CD4-positive, alpha-beta T cell (primary cell): ENCODE measurements around the gene MDP1. TPM values are rescaled to one million over a fixed set of nuclear protein-coding genes. Genes with fewer than 3 reads are reported as not detected.

ENCODE experiments used
- ATAC-seq: fragments of 200-7000 bp; cut with Tn5 transposase; one replicate; pipeline ENCODE4 v1.10.0; 2022; ENCODE audit warnings: mild to moderate bottlenecking; ENCODE audit not compliant: poor library complexity
- CTCF ChIA-PET: fragments of 350-600 bp; sonication (Branson Sonifier 250); formaldehyde crosslinking; loops from one replicate; lab custom pipeline; 2021; ENCODE audit warnings: antibody characterized with exemption, inconsistent platforms; lab: Charles Lee
- POLR2A ChIA-PET: fragments of 350-600 bp; sonication (Branson Sonifier 250); formaldehyde crosslinking; loops from one replicate; lab custom pipeline; 2021; ENCODE audit warnings: antibody characterized with exemption, inconsistent platforms; lab: Charles Lee
- DNase-seq, 14 experiments: peaks; one replicate each; pipeline ENCODE4 v3.0.0-alpha.2; 2013 to 2020; ENCODE audit warnings: mixed read lengths in 2 of 14
- H3K27ac ChIP-seq, 2 donors: one replicate each; pipeline versions ENCODE4 v1.5.1 to v1.7.0; 2013; ENCODE audit warnings: low read length in 2 of 2, low read depth in 1 of 2, mild to moderate bottlenecking in 1 of 2
- H3K27me3 ChIP-seq, 2 experiments: 1 replicate in 1 of 2; 2 replicates in 1 of 2; pipeline versions ENCODE4 v1.6.1 to v1.7.0; 2013; ENCODE audit warnings: low read length in 2 of 2, control low read depth in 1 of 2, mild to moderate bottlenecking in 1 of 2, moderate library complexity in 1 of 2; ENCODE audit not compliant: insufficient read depth in 2 of 2, control insufficient read depth in 1 of 2
- H3K36me3 ChIP-seq: one replicate; pipeline ENCODE4 v1.6.1; 2013; ENCODE audit warnings: low read length, control low read depth; ENCODE audit not compliant: insufficient read depth
- H3K4me1 ChIP-seq: one replicate; pipeline ENCODE4 v1.6.1; 2013; ENCODE audit warnings: low read length, control low read depth; ENCODE audit not compliant: insufficient read depth
- H3K4me3 ChIP-seq: one replicate; pipeline ENCODE4 v1.5.1; 2013; ENCODE audit warnings: mild to moderate bottlenecking, low read length, moderate library complexity
- H3K9me3 ChIP-seq, 2 experiments: 1 replicate in 1 of 2; 2 replicates in 1 of 2; pipeline versions ENCODE4 v1.6.1 to v1.7.0; 2013; ENCODE audit warnings: low read length in 2 of 2, mild to moderate bottlenecking in 2 of 2, control low read depth in 1 of 2, moderate library complexity in 1 of 2; ENCODE audit not compliant: control insufficient read depth in 1 of 2, insufficient read depth in 1 of 2
- H3K27ac Mint-ChIP-seq: one replicate; pipeline ENCODE4 v1.8.0; 2020; ENCODE audit warnings: mixed read lengths
- H3K27me3 Mint-ChIP-seq: one replicate; pipeline ENCODE4 v1.8.0; 2021; ENCODE audit warnings: mixed read lengths
- H3K36me3 Mint-ChIP-seq: one replicate; pipeline ENCODE4 v1.8.0; 2021; ENCODE audit warnings: low read depth, mixed read lengths
- H3K4me1 Mint-ChIP-seq: one replicate; pipeline ENCODE4 v1.8.0; 2021; ENCODE audit warnings: low read depth, mixed read lengths
- H3K4me3 Mint-ChIP-seq: one replicate; pipeline ENCODE4 v1.8.0; 2020; ENCODE audit warnings: mild to moderate bottlenecking, mixed read lengths
- H3K9me3 Mint-ChIP-seq: one replicate; pipeline ENCODE4 v1.8.0; 2020; ENCODE audit warnings: mixed read lengths
- intact Hi-C, 2 experiments: fragments of 100-400 bp; cut with DNase I in 1 of 2; cut with micrococcal nuclease in 1 of 2; formaldehyde crosslinking; loops; one replicate each; pipeline versions ENCODE4 v1.15.1 to v1.9.0; 2023 to 2025; cut with DNase I, micrococcal nuclease
- total RNA-seq, 174 experiments: library from RNA in 2 of 174; stranded (reverse) in 2 of 174; gene quantifications; one replicate each; pipeline ENCODE4 v1.2.3 and lab custom pipeline; 2021 to 2026
- TF ChIP-seq, protein P1 (sequence below): fragments of 200-600 bp; IDR thresholded peaks from one replicate; pipeline ENCODE4 v1.8.0; 2022; ENCODE audit warnings: antibody characterized with exemption, mild to moderate bottlenecking

Gene MDP1
- total RNA-seq, 2 experiments from 2014 or later, result 3.2 to 3.7 TPM

DNA sequence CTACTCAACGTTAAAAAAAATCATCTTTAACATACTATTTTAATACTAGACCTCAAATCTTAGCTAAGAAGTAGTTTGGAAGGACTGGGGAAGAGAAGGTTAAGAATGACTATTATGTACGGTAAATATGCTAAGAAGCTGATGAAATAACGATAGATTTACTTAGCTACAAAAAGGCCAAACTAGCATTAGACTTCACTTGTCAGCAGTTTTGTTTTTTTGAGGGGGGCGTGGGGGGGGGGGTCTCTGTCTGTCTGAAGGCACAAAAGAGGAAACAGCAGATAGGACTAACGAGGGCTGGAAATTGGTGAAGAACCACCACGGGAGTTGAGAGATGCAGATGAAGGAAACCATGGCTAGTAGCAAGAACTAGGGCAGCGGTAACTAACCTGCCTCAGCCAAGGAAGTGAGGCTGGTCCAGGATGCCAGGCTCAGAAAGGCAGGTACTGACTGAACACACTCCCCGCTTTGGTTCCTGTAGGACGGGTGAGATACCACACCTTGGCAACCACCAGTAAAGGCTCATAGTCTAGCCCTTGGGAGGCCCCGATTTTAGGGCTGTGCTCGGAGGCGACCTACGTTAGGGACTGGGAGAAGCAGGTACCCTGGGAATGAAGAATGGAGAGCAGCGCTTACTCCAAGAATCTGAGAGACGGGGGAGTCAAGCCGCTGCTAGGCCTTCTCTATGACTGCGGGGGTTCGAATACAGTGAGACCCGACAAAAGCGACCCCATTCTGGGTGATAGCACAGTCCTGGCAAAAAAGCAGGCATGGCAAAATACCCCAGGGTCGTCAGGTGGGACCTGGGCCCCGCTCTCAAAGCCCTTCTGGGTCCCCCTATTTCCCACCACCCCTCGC is 15.6 kb upstream of the MDP1 start:
- H3K4me1 Mint-ChIP-seq, result peaks cover 66% of the 10 kb centered on the region
- CTCF ChIA-PET, result interaction anchor here (0.7 to 1.5 kb wide), 3 partner anchors 11 to 123 kb away, joined by 3 to 6 read pairs (median 3); partner anchors contain the start of gene TINF2
- ATAC-seq (peak; percentile 25), DNase-seq (peak in 6 of 14 experiments; percentile 10 to 56 (median 38))
- peak overlapping the region; percentile 81 to 95 for H3K27ac ChIP-seq
- H3K4me3 ChIP-seq, result peak overlapping the region; percentile 98
- H3K9me3 ChIP-seq, result no peaks in the 10 kb centered on the region
- peak overlapping the region; percentile 93 for H3K27ac Mint-ChIP-seq
- H3K27me3 ChIP-seq, result no peaks in the 10 kb centered on the region
- POLR2A ChIA-PET, result interaction anchor here (0.8 to 2.6 kb wide), 5 partner anchors 11 to 96 kb away, joined by 4 to 40 read pairs (median 5); partner anchors contain the start of genes CHMP4A, MDP1, PSME1 and TINF2
- TF ChIP-seq, protein P1, sequence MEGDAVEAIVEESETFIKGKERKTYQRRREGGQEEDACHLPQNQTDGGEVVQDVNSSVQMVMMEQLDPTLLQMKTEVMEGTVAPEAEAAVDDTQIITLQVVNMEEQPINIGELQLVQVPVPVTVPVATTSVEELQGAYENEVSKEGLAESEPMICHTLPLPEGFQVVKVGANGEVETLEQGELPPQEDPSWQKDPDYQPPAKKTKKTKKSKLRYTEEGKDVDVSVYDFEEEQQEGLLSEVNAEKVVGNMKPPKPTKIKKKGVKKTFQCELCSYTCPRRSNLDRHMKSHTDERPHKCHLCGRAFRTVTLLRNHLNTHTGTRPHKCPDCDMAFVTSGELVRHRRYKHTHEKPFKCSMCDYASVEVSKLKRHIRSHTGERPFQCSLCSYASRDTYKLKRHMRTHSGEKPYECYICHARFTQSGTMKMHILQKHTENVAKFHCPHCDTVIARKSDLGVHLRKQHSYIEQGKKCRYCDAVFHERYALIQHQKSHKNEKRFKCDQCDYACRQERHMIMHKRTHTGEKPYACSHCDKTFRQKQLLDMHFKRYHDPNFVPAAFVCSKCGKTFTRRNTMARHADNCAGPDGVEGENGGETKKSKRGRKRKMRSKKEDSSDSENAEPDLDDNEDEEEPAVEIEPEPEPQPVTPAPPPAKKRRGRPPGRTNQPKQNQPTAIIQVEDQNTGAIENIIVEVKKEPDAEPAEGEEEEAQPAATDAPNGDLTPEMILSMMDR, result no peak
- peaks cover 29% of the 10 kb centered on the region for H3K4me1 ChIP-seq
- H3K36me3 Mint-ChIP-seq, result peaks cover 72% of the 10 kb centered on the region
- H3K4me3 Mint-ChIP-seq, result peak overlapping the region; percentile 96
- H3K9me3 Mint-ChIP-seq, result no peaks in the 10 kb centered on the region
- intact Hi-C loops, result loop anchor here (1.0 to 5.0 kb wide), 10 partner anchors 11 to 211 kb away; partner anchors contain the start of genes PSME2 (in 2 of the 2), RABGGTA (in 2 of the 2), RNF31 (in 2 of the 2) and TINF2 (in 2 of the 2)
- H3K36me3 ChIP-seq, result peaks cover 42% of the 10 kb centered on the region
- no peaks in the 10 kb centered on the region for H3K27me3 Mint-ChIP-seq

DNA sequence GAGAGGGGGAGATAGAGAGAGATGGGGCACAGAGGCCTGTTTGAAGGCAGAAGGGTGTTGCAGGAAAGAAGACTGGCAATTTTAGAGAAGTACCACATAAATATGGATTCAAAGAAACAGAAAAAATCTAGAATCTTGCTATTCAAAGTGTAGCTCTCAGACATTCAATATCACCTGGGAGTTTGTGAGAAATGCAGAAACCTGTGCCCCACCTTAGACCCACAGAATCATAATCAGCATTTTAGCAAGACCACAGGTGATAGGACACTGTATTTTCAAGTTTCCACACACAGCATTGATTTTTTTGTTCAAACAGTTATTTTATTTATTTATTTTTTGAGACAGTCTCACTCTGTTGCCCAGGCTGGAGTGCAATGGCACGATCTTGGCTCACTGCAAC is 13.0 kb upstream of the MDP1 start:
- H3K9me3 Mint-ChIP-seq, result no peaks in the 10 kb centered on the region
- peak overlapping the region; percentile 64 for H3K27ac Mint-ChIP-seq
- Histone ChIP-seq H3K27ac (no peak overlapping the region), H3K9me3 (no peaks in the 10 kb centered on the region), H3K36me3 (peaks cover 18% of the 10 kb centered on the region), H3K4me1 (peaks cover 27% of the 10 kb centered on the region), H3K4me3 (no peak overlapping the region), H3K27me3 (no peaks in the 10 kb centered on the region)
- no peaks in the 10 kb centered on the region for H3K27me3 Mint-ChIP-seq
- ChIA-PET POLR2A (interaction anchor here (0.8 kb wide), 1 partner anchor 13 kb away, joined by 4 read pairs; the partner anchor contains the start of gene TINF2), CTCF (interaction anchor here (0.7 to 1.4 kb wide), 3 partner anchors 13 to 79 kb away, joined by 3 to 7 read pairs (median 3); partner anchors contain the start of genes CIDEB and MDP1)
- H3K36me3 Mint-ChIP-seq, result peaks cover 55% of the 10 kb centered on the region
- intact Hi-C loops, result no loop called here
- ATAC-seq (no peak), DNase-seq (no peak)
- peaks cover 50% of the 10 kb centered on the region for H3K4me1 Mint-ChIP-seq
- H3K4me3 Mint-ChIP-seq, result no peak overlapping the region
- TF ChIP-seq, protein P1, result no peak

DNA sequence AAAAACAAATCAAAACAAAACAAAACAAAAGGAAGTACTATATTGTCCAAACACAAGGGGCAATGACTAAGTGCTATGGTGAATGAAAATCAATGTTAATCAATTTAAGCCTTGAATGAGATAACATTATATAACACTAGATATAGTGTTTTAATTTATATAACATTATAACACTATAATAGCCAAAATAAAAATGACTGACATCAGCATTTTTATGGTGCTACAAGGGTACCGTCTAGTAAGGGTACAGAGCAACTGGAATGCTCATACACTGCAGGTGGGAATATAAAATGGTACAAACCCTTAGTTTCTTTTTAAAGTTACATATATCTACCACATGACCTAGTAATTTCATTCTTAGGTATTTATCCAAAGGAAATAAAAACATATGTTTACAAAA is 10.6 kb upstream of the MDP1 start:
- H3K9me3 Mint-ChIP-seq, result no peaks in the 10 kb centered on the region
- peaks cover 27% of the 10 kb centered on the region for H3K4me1 Mint-ChIP-seq
- POLR2A ChIA-PET, result no interaction called here

More for the DNA sequence above, 10.6 kb upstream of the MDP1 start:
- peaks cover 17% of the 10 kb centered on the region for H3K36me3 ChIP-seq
- DNase-seq (no peak), ATAC-seq (no peak)
- no peak overlapping the region for H3K4me3 ChIP-seq
- H3K4me3 Mint-ChIP-seq, result no peak overlapping the region
- peaks cover 35% of the 10 kb centered on the region for H3K36me3 Mint-ChIP-seq
- H3K9me3 ChIP-seq, result no peaks in the 10 kb centered on the region
- H3K27ac Mint-ChIP-seq, result no peak overlapping the region
- intact Hi-C loops, result no loop called here
- CTCF ChIA-PET, result interaction anchor here (1.2 kb wide), 1 partner anchor 10 kb away, joined by 3 read pairs; the partner anchor contains the start of gene MDP1
- peaks cover 9% of the 10 kb centered on the region for H3K4me1 ChIP-seq
- no peaks in the 10 kb centered on the region for H3K27me3 Mint-ChIP-seq
- H3K27me3 ChIP-seq, result no peaks in the 10 kb centered on the region
- H3K27ac ChIP-seq, result no peak overlapping the region
- TF ChIP-seq, protein P1, result no peak
